GM20431 (cell line): ENCODE data around the gene KNDC1.
"Not testable (repeated sequence)": the region's sequence is repeated elsewhere in the genome, so short reads cannot be mapped to it uniquely, and the experiment has no call there.

ENCODE experiments used
- in situ Hi-C: fragments of 300-500 bp; cut with MseI, MboI; formaldehyde crosslinking; loops from one replicate; pipeline ENCODE4 v1.15.0; 2020; ENCODE audit warnings: low sequenced_read_pairs; ENCODE audit not compliant: unreplicated experiment

KNDC1 gene

DNA sequence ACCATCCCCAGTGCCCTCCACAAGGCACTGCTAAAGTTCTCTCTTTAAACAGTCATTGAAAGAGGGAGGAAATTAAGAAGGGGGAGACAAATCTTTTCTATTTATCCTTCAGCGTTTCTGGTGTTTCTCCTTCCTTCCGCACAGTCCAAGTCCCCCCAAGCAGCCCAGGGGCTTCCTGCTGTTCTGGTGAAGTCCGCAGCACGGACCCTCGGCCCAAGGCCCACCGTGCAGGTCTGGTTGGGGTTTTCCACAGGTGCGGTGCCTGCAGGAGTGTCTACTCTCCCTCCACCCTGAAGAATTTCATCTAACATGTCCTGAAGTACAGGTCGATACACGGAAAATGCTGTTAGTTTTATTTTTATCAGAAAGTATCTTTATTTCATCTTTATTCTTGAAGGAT is 34.1 kb upstream of the KNDC1 start:
- in situ Hi-C loops, result no loop called here

DNA sequence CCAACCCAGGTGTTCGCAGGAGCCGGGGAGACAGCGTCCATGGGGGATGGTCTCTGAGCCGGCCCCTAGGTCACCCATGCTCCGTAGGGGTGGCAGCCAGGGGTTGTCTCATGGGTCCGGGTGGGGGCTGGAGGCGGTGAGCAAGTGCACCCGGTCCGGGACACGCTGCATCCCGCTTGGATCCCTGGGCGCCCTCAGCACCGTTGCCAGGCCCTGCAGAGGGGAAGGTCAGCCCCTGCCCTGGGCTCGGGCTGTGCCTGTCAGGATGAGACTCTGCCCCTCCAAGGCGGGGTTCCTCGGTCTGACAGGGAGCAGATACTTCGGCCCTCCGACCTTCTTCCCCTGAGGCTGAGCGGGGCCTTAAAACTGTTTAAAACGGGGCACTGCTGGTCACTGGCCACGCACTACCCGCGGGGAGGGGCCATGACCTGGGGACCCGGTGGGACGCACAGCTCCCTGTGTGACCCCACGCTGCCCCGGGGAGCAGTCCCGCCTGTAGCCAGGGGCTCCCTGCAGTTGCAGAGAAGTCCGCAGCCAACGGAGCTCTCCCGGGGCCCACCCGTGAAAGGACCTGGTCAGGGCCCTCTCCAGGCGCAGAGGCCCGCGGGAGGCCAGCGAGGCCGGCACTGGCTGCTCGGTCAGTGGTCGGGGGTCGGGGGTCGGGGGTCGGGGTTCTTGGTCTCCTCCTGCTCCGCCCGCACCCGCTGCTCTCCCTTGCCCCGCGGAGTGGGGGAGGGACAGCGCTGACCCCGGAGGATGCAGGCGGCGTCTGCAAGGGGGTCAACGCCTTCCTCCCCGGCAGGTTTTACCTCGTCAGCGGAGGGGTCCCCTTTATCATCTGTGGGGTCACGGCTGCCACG is 33.4 kb upstream of the KNDC1 start:
- in situ Hi-C loops, result no loop called here

GRCh38 chr10:133127291-133128125 is 32.5 kb upstream of the KNDC1 start:
- in situ Hi-C loops, result no loop called here

GRCh38 chr10:133128126-133129070 is 31.6 kb upstream of the KNDC1 start:
- in situ Hi-C loops, result no loop called here

GRCh38 chr10:133129071-133129858 is 30.8 kb upstream of the KNDC1 start:
- in situ Hi-C loops, result no loop called here

DNA sequence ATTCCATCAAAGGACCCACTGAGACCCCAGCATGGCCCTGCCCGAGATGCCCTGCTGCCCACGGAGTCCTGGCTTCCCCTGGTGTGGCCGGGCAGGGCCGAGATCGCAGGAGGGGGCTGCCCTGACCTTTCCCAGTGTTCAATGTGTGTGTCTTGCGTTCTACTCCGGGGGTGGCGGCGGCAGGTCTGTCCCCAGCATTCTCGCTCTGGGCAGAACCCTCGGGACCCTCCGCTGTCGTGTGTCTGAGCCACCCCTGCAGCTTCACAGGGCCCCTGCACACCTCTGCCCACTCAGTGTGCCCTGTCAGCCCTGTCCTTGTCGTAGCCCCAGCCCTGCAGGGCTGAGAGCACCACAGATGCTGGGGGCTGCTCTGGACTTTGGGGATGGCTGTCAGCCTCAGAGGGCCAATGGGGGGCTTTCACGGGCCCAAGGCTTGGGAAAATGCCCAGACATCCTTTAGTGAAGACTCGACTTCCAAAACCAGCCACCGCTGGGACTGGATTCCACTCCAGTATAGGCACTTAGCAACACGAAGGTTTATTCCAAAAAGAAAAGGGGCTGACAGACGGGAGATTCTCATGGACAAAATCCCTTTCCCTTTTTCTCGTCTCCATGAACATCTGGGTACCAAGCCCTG is 30.0 kb upstream of the KNDC1 start:
- in situ Hi-C loops, result no loop called here

DNA sequence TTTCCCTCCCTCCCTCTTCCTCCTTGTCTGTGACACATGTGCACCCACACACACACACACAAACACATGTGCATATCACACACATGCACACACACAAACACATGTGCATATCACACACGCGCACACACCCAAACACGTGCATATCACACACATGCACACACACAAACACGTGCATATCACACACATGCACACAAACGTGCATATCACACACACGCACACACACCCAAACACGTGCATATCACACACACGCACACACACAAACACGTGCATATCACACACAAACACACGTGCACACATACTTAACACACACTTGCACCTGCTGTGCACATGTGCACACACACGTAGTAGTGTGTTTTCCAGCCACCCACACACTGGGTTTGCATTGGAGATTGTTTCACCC is 29.4 kb upstream of the KNDC1 start:
- in situ Hi-C loops, result no loop called here

DNA sequence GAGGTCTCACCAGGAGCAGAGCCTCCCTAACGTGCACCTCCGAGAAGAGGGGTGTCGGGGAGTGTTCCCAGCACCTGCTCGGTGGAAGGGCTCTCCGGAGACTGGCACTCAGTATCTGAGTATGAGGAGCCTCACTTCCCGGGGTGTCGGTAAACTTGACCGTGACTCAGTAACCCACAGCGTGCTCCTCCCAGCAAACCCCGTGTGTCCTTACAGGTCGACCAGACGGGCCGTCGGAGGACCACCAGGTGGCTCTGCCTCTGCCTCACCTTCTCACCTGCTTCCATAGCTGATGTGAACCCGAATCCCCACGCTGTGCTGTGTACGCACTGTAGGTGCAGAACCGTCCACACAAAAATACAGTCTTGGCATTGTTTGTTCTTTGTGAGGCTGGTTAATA is 29.0 kb upstream of the KNDC1 start:
- in situ Hi-C loops, result no loop called here

DNA sequence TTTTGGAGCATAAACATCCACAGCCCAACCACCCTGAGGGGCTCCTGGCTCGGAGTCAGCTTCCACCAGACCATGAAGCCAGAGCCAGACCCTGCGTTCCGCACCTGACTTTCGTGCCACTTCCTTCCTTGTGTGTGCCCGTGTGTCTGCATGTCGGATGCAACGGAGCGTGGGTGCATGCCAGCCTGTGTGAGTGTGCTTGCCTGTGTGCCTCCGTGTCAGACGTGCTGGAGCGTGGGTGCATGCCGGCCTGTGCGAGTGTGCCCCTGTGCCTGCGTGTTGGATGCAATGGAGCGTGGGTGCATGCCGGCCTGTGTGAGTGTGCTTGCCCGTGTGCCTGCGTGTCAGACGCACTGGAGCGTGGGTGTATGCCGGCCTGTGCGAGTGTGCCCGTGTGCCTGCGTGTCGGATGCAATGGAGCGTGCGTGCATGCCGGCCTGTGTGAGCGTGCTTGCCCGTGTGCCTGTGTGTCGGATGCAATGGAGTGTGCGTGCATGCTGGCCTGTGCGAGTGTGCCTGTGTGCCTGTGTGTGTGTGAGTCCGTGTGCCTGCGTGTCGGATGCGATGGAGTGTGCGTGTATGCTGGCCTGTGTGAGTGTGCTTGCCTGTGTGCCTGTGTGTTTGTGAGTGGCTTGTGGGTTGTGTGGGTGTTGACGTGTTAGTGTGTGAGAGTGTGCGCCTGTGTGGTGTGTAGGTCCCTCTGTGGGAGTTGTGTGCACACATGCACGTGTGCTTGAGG is 28.1 kb upstream of the KNDC1 start:
- in situ Hi-C loops, result no loop called here

DNA sequence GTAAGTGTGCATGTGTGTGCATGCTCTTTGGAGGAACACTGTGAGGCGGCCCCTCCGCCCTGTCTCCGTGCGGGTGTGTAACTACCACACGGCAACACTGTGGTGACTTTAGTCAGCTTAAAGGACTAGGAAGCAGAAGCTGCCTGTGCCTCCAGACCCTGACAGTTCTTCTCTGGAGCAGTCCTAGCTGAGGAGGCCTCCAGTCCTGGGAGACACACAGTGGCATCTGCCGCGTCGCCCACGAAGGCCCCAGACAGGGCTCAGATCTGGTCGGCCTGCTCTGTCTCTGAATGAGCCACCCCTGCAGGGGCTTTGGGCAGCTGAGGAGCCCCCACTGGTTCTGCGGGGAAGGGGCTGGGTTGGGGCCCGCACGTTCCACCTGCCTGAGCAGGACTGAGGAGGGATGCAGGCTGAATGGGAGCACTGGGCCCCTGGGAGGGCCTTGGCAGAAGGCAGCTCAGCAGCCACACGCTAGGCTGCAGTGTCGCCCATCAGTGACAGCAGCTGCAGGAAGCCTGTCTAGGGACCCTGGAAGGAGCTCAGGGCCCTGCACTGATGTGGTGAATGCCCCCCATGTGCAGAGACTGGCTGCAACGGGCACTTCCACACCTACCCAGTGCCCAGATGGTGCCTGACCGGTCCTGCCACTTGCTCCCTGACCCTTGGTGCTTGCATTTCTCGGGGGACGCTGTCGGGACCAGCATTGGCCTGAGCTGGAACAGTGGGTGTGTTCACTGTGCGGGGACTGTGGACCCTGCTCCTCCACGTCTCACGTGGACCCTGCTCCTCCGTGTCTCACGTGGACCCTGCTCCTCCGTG is 27.3 kb upstream of the KNDC1 start:
- in situ Hi-C loops, result no loop called here

GRCh38 chr10:133133471-133134231 is 26.4 kb upstream of the KNDC1 start:
- in situ Hi-C loops, result no loop called here

- in situ Hi-C loops, result no loop called here
Observed at GRCh38 chr10:133134411-133135115, 25.5 kb upstream of the KNDC1 start.

- in situ Hi-C loops, result no loop called here
Observed at GRCh38 chr10:133135116-133135465, 24.9 kb upstream of the KNDC1 start.

DNA sequence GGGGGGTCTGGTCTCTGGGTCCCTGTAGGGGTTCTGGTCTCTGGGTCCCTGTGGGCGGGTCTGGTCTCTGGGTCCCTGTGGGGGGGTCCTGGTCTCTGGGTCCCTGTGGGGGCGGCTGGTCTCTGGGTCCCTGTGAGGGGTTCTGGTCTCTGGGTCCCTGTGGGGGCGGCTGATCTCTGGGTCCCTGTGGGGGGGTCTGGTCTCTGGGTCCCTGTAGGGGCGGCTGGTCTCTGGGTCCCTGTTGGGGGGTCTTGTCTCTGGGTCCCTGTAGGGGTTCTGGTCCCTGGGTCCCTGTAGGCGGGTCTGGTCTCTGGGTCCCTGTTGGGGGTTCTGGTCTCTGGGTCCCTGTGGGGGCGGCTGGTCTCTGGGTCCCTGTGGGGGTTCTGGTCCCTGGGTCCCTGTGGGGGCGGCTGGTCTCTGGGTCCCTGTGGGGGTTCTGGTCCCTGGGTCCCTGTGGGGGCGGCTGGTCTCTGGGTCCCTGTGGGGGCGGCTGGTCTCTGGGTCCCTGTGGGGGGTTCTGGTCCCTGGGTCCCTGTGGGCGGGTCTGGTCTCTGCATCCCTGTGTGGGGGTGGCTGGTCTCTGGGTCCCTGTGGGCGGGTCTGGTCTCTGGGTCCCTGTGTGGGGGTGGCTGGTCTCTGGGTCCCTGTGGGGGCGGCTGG is 22.4 kb upstream of the KNDC1 start:
- in situ Hi-C loops, result not testable (repeated sequence)

DNA sequence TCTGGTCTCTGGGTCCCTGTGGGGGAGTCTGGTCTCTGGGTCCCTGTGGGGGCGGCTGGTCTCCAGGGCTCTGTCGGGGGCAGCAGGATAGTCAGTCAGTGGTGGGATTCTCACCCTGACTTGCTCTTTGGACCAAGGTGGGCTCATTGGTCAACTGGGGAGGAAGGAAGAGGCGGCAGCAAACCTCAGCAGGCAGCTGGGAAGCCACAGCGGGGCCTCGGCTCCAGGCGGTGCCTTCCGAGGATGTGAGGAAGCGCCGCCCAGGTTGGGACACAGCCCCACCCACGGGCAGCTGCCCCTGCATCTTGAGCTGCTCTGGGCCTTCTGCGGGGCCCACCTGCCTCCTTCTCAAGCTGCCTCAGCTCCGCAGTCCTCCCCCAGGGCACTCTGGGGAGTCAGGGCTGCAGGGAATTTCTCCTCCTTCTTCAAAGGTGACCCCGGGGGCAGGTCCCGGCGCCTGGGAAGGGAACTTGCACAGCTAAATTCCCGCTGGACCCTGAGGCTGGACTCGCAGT is 20.4 kb upstream of the KNDC1 start:
- in situ Hi-C loops, result no loop called here
